Measurements from ENCODE around the gene RIC3. TPM values are rescaled to one million over a fixed set of nuclear protein-coding genes. Genes with fewer than 3 reads are reported as not detected.

RIC3 gene
- polyA plus RNA-seq, 2 donors = 6.2 to 11.6 TPM

DNA sequence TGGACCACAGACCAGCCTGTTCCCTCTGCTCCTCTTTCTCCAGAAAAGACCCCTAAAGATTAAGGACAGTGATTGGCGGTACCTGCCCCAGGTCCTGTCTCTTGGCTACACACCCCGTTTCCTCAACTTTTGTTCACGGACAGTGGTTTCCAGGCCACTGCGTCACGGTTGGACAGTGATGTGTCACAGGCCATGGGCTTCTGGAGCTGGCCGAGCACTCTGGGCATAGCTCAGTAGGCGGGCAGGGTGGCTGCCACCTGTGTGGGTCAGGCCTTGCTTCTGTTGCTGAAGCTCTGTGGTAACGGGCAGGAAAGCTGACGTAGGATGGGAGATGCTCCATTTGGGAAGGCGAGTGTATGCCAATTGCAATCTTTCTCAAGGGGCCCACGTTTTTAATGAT is 74.2 kb downstream of the RIC3 start:
- Histone ChIP-seq H3K4me3 (ENCODE audit: low read depth in 1 of 2, low read length in 2 of 2) (no peak overlapping the region), H3K4me1 (ENCODE audit: control insufficient read depth in 2 of 2, insufficient read depth in 2 of 2, low read length in 1 of 2) (peaks cover 0 to 2% of the 10 kb centered on the region in 2 donors), H3K27me3 (ENCODE audit: control insufficient read depth in 1 of 2, insufficient read depth in 2 of 2, low read length in 2 of 2) (no peaks in the 10 kb centered on the region), H3K9me3 (ENCODE audit: control insufficient read depth in 2 of 2, insufficient read depth in 1 of 2, low read depth in 1 of 2, low read length in 1 of 2) (no peaks in the 10 kb centered on the region), H3K36me3 (ENCODE audit: control insufficient read depth in 2 of 2, insufficient read depth in 2 of 2, low read length in 1 of 2) (no peaks in the 10 kb centered on the region), H3K27ac (ENCODE audit: low read depth in 2 of 2, low read length in 1 of 2) (no peak overlapping the region)
- WGBS, 2 donors = 88 to 90% methylated on average over 11 of the region's 11 CpGs

DNA sequence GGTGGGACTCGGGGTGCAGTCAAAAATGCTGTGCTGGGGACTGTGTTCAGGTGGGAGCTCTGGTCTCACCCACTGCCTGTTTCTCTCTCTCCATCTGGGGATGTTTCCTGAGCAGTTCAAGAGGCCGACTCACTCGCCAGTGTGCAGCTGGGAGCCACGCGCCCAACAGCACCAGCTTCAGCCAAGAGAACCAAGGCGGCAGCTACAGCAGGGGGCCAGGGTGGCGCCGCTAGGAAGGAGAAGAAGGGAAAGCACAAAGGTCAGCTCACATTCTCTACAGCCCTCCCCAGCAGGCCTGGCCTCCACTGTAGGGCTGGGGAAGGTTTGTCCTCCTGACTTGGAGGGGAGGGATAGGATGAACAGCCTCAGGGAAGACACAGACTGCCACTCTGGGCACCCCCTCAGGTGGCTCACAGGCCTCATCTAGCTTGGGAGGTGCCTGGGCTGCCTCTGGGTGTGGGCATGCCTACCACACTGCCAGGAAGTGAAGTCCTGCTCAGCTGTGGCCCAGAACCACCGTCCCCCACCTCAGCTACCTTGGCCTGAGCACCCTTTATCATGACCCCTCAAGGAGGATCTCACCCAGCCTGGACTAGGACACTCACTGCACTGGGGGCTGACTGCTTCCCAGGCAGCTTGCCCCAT is 74.8 kb downstream of the RIC3 start:
- no peaks in the 10 kb centered on the region for H3K27me3 ChIP-seq (ENCODE audit: control insufficient read depth in 1 of 2, insufficient read depth in 2 of 2, low read length in 2 of 2)
- H3K36me3 ChIP-seq (ENCODE audit: control insufficient read depth in 2 of 2, insufficient read depth in 2 of 2, low read length in 1 of 2) = no peaks in the 10 kb centered on the region
- H3K9me3 ChIP-seq (ENCODE audit: control insufficient read depth in 2 of 2, insufficient read depth in 1 of 2, low read depth in 1 of 2, low read length in 1 of 2) = no peaks in the 10 kb centered on the region
- WGBS, 2 donors = 82 to 90% methylated on average over 9 of the region's 9 CpGs
- H3K4me1 ChIP-seq (ENCODE audit: control insufficient read depth in 2 of 2, insufficient read depth in 2 of 2, low read length in 1 of 2) = peaks cover 0 to 3% of the 10 kb centered on the region in 2 donors
- H3K27ac ChIP-seq (ENCODE audit: low read depth in 2 of 2, low read length in 1 of 2) = no peak overlapping the region
- no peak overlapping the region for H3K4me3 ChIP-seq (ENCODE audit: low read depth in 1 of 2, low read length in 2 of 2)

DNA sequence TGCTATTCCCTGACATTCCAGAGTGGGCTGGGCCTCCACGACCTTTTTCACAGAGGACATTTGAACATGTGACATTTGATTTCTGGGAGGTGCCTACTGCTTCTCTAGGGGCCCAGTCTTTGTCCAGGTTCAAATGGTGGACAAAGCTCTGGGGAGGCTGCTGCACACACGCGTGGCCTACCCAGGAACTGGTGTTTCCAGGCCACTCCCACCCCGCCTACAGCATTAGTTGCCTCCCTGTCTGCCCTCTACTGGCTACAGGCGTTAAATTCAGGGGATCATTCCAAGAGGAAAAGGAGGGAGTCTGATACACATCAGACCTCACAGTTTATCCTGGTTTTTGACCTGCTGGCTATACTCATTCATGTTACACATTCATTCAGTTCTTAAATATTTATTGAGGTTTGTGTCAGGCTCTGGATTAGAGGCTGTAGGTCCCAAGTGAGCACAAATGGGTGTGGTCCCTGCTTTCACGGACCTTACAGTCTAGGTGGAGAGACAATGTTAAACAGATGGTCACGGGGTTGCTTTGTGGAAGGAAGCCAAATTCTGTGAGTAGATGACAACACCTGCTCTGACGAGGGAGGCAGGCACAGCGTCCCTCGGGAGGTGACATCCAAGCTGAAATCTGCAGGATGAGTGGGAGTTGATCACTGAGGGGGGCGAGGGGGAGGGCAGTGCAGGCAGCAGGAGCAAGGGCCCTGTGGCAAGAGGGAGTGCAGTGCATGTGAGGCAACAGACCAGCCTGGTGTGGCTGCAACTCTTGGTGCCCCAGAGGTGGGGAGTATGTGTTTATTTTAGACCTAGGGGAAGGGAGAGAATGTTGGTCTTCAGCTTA is 76.0 kb downstream of the RIC3 start:
- Histone ChIP-seq H3K4me1 (ENCODE audit: control insufficient read depth in 2 of 2, insufficient read depth in 2 of 2, low read length in 1 of 2) (peaks cover 0 to 3% of the 10 kb centered on the region in 2 donors), H3K27ac (ENCODE audit: low read depth in 2 of 2, low read length in 1 of 2) (no peak overlapping the region), H3K36me3 (ENCODE audit: control insufficient read depth in 2 of 2, insufficient read depth in 2 of 2, low read length in 1 of 2) (no peaks in the 10 kb centered on the region), H3K27me3 (ENCODE audit: control insufficient read depth in 1 of 2, insufficient read depth in 2 of 2, low read length in 2 of 2) (no peaks in the 10 kb centered on the region), H3K4me3 (ENCODE audit: low read depth in 1 of 2, low read length in 2 of 2) (no peak overlapping the region), H3K9me3 (ENCODE audit: control insufficient read depth in 2 of 2, insufficient read depth in 1 of 2, low read depth in 1 of 2, low read length in 1 of 2) (no peaks in the 10 kb centered on the region)
- 45% methylated on average over 11 of the region's 11 CpGs for WGBS, 2 donors

DNA sequence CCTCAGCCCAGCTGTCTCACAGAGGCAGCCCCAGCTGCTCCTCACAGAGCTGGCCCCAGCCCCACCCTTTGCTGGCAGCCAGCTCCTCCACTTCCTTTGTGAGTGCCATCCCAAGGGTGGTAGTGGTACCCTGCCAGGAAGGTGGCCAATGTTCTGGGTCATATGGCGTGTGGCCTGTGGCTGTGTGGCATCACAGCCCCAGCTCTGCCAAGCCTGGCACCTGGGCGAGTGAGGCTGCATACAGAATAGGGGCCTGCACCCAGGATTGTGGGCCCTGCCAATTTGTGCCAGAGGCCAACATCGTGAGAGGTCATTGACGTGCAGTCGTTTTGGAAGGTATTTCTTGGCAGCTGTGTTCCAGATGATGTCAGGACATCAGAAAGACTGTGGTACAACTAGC is 77.1 kb downstream of the RIC3 start:
- Histone ChIP-seq H3K27ac (ENCODE audit: low read depth in 2 of 2, low read length in 1 of 2) (no peak overlapping the region), H3K36me3 (ENCODE audit: control insufficient read depth in 2 of 2, insufficient read depth in 2 of 2, low read length in 1 of 2) (no peaks in the 10 kb centered on the region), H3K27me3 (ENCODE audit: control insufficient read depth in 1 of 2, insufficient read depth in 2 of 2, low read length in 2 of 2) (no peaks in the 10 kb centered on the region), H3K9me3 (ENCODE audit: control insufficient read depth in 2 of 2, insufficient read depth in 1 of 2, low read depth in 1 of 2, low read length in 1 of 2) (no peaks in the 10 kb centered on the region), H3K4me3 (ENCODE audit: low read depth in 1 of 2, low read length in 2 of 2) (no peak overlapping the region), H3K4me1 (ENCODE audit: control insufficient read depth in 2 of 2, insufficient read depth in 2 of 2, low read length in 1 of 2) (peaks cover 0 to 3% of the 10 kb centered on the region in 2 donors)
- 71 to 79% methylated on average over 5 of the region's 5 CpGs for WGBS, 2 donors

DNA sequence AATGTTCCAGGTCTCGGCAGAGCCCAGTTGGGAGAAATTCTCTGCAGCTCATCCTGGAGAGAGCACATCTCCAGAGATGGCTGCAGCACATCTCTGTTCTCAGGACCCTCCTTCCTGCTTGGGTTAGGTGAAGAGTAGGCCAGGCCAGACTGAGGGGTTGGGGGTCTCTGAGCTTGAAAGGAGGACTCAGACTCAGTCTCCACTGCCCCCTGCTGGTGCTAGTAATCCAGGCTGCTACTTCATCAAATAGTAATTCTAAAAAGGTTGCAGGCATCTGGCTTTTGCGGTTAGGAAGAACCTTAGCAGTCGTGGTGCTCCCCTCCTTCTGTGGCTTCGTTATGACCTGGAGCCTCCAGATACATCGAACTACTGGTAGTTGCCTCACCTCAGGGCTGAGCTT is 78.1 kb downstream of the RIC3 start:
- Histone ChIP-seq H3K4me3 (ENCODE audit: low read depth in 1 of 2, low read length in 2 of 2) (no peak overlapping the region), H3K27me3 (ENCODE audit: control insufficient read depth in 1 of 2, insufficient read depth in 2 of 2, low read length in 2 of 2) (no peaks in the 10 kb centered on the region), H3K27ac (ENCODE audit: low read depth in 2 of 2, low read length in 1 of 2) (no peak overlapping the region), H3K4me1 (ENCODE audit: control insufficient read depth in 2 of 2, insufficient read depth in 2 of 2, low read length in 1 of 2) (peaks cover 0 to 3% of the 10 kb centered on the region in 2 donors), H3K36me3 (ENCODE audit: control insufficient read depth in 2 of 2, insufficient read depth in 2 of 2, low read length in 1 of 2) (no peaks in the 10 kb centered on the region), H3K9me3 (ENCODE audit: control insufficient read depth in 2 of 2, insufficient read depth in 1 of 2, low read depth in 1 of 2, low read length in 1 of 2) (no peaks in the 10 kb centered on the region)
- 55 to 64% methylated on average over 5 of the region's 5 CpGs for WGBS, 2 donors

DNA sequence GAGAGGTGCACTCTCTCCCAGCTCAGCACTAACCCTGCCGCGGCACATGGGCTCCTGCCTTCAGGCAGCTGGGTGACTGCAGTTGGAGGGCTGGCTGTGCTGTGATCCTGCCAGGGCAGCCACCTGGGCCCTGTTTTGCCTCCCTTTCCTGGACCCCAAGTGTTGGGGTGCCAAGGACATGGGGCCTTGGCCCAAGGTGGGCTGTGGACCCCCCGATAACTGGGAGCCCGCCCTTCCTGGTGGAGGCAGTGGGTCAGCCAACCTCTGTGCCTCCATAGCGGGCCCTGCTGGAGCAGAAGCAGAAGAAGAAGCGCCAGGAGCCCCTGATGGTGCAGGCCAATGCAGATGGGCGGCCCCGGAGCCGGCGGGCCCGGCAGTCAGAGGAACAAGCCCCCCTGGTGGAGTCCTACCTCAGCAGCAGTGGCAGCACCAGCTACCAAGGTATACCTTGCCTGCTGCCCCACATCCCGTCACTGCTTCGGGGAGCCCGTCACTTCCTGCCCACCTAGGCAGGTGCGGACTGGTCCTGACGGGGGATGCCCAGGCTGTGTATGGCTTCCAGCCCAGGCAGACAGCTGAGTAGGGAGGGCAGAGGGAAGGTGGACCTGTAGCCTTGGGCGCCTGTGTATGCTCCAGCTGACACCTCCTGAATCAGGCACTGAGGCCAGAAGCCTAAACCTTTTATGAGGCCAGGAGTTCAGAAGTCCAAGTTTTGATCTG is 78.9 kb downstream of the RIC3 start:
- peaks cover 0 to 3% of the 10 kb centered on the region in 2 donors for H3K4me1 ChIP-seq (ENCODE audit: control insufficient read depth in 2 of 2, insufficient read depth in 2 of 2, low read length in 1 of 2)
- H3K36me3 ChIP-seq (ENCODE audit: control insufficient read depth in 2 of 2, insufficient read depth in 2 of 2, low read length in 1 of 2) = no peaks in the 10 kb centered on the region
- H3K27me3 ChIP-seq (ENCODE audit: control insufficient read depth in 1 of 2, insufficient read depth in 2 of 2, low read length in 2 of 2) = no peaks in the 10 kb centered on the region
- no peak overlapping the region for H3K4me3 ChIP-seq (ENCODE audit: low read depth in 1 of 2, low read length in 2 of 2)
- no peak overlapping the region for H3K27ac ChIP-seq (ENCODE audit: low read depth in 2 of 2, low read length in 1 of 2)
- WGBS, 2 donors = 68 to 73% methylated on average over 15 to 17 of the region's 17 CpGs
- H3K9me3 ChIP-seq (ENCODE audit: control insufficient read depth in 2 of 2, insufficient read depth in 1 of 2, low read depth in 1 of 2, low read length in 1 of 2) = no peaks in the 10 kb centered on the region

DNA sequence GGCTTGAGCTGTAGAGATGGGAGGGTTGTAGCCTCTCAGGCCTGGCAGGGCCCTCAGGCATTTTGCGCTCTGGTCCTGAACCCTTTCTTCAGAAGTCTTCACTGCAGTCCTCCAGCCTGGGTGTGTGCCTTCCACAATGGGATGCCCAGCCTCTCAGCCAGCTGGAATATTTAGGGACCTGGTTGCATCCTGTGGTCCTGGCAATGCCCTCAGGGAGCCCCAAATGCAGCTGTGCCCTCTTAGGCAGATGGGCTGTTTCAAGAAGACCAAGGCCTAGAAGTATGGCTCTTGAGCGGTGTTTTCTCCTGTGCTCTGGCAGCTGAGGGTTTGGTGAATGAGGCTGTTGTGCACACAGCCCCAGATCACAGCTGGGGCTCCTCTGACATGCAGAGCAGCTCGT is 81.1 kb downstream of the RIC3 start:
- Histone ChIP-seq H3K4me1 (ENCODE audit: control insufficient read depth in 2 of 2, insufficient read depth in 2 of 2, low read length in 1 of 2) (peaks cover 0 to 3% of the 10 kb centered on the region in 2 donors), H3K4me3 (ENCODE audit: low read depth in 1 of 2, low read length in 2 of 2) (no peak overlapping the region), H3K27me3 (ENCODE audit: control insufficient read depth in 1 of 2, insufficient read depth in 2 of 2, low read length in 2 of 2) (no peaks in the 10 kb centered on the region), H3K36me3 (ENCODE audit: control insufficient read depth in 2 of 2, insufficient read depth in 2 of 2, low read length in 1 of 2) (no peaks in the 10 kb centered on the region), H3K27ac (ENCODE audit: low read depth in 2 of 2, low read length in 1 of 2) (no peak overlapping the region), H3K9me3 (ENCODE audit: control insufficient read depth in 2 of 2, insufficient read depth in 1 of 2, low read depth in 1 of 2, low read length in 1 of 2) (no peaks in the 10 kb centered on the region)
- 84 to 86% methylated on average over 3 of the region's 3 CpGs for WGBS, 2 donors

DNA sequence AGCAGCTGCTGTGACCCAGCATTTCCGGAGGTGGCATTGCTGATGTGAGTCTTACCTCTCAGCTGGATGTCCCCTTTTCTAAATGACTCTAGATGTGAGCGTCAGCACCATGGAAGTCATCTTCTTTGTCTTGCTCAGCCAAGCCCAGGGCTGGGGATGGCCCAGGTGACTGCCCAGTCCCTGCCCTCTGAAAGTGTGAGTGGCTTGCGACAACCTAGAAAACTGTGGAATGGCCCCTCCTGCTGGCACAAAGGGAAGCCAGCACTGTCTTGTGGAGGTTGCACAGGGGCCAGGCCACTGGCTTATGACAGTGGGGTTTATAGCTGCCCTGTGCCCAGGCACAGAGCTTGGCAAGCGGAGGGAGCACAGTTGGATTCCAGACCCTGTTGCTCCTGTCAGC is 81.6 kb downstream of the RIC3 start:
- Histone ChIP-seq H3K9me3 (ENCODE audit: control insufficient read depth in 2 of 2, insufficient read depth in 1 of 2, low read depth in 1 of 2, low read length in 1 of 2) (no peaks in the 10 kb centered on the region), H3K36me3 (ENCODE audit: control insufficient read depth in 2 of 2, insufficient read depth in 2 of 2, low read length in 1 of 2) (no peaks in the 10 kb centered on the region), H3K4me1 (ENCODE audit: control insufficient read depth in 2 of 2, insufficient read depth in 2 of 2, low read length in 1 of 2) (peaks cover 0 to 3% of the 10 kb centered on the region in 2 donors), H3K4me3 (ENCODE audit: low read depth in 1 of 2, low read length in 2 of 2) (no peak overlapping the region), H3K27me3 (ENCODE audit: control insufficient read depth in 1 of 2, insufficient read depth in 2 of 2, low read length in 2 of 2) (no peaks in the 10 kb centered on the region), H3K27ac (ENCODE audit: low read depth in 2 of 2, low read length in 1 of 2) (no peak overlapping the region)
- 89 to 91% methylated on average over 4 of the region's 4 CpGs for WGBS, 2 donors

DNA sequence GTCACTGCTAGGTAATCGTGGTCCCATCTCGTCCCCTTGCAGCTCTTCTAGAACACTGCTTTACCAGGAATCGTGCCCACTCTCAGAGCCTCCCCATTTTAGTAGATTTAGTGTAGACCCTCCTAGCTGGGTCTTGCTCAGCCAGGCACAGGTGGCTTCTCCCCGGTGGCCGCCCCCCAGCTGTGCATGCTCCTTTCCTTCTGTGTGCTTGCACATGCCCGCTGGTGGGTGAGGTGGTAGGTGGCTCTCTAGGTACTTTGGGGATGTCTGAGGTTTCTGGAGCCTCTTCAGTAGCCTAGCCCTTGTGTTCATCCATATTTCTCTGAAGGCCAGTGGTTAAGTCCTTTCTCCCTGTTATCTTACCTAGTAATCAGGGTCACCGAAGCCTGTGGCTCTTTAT is 82.3 kb downstream of the RIC3 start:
- Histone ChIP-seq H3K4me1 (ENCODE audit: control insufficient read depth in 2 of 2, insufficient read depth in 2 of 2, low read length in 1 of 2) (peaks cover 0 to 4% of the 10 kb centered on the region in 2 donors), H3K9me3 (ENCODE audit: control insufficient read depth in 2 of 2, insufficient read depth in 1 of 2, low read depth in 1 of 2, low read length in 1 of 2) (no peaks in the 10 kb centered on the region), H3K36me3 (ENCODE audit: control insufficient read depth in 2 of 2, insufficient read depth in 2 of 2, low read length in 1 of 2) (no peaks in the 10 kb centered on the region), H3K27me3 (ENCODE audit: control insufficient read depth in 1 of 2, insufficient read depth in 2 of 2, low read length in 2 of 2) (no peaks in the 10 kb centered on the region), H3K27ac (ENCODE audit: low read depth in 2 of 2, low read length in 1 of 2) (no peak overlapping the region), H3K4me3 (ENCODE audit: low read depth in 1 of 2, low read length in 2 of 2) (no peak overlapping the region)
- 82 to 87% methylated on average over 7 of the region's 7 CpGs for WGBS, 2 donors
